K562 (cell line): ENCODE results near the gene C15orf61. TPM values are rescaled to one million over a fixed set of nuclear protein-coding genes. Genes with fewer than 3 reads are reported as not detected.

Experiments used
- ASH1L ChIP-seq: fragments of 450-650 bp; IDR thresholded peaks from 2 replicates; pipeline ENCODE4 v1.6.1; 2018; ENCODE audit warnings: borderline replicate concordance, mild to moderate bottlenecking, low read depth; ENCODE audit not compliant: partially characterized antibody
- BHLHE40 ChIP-seq: IDR thresholded peaks from 2 replicates; pipeline ENCODE4 v1.6.1; 2011; ENCODE audit warnings: low read length, improper control_type of control experiment
- CBFA2T3 ChIP-seq: fragments of 450-650 bp; IDR thresholded peaks from 2 replicates; pipeline ENCODE4 v1.6.1; 2017
- CXXC5 ChIP-seq: fragments of 250-450 bp; sonication (Bioruptor Pico); IDR thresholded peaks from 2 replicates; pipeline ENCODE4 v1.8.0; 2022; ENCODE audit warnings: inconsistent platforms, mild to moderate bottlenecking, moderate library complexity
- ERF ChIP-seq: fragments of 450-650 bp; formaldehyde crosslinking; IDR thresholded peaks from 2 replicates; pipeline ENCODE4 v1.4.0; 2020; ENCODE audit warnings: mild to moderate bottlenecking, mixed read lengths
- ETS1 ChIP-seq: conservative IDR thresholded peaks from 2 replicates; pipeline ENCODE4 v1.6.1; 2011; ENCODE audit warnings: low read depth, mild to moderate bottlenecking, low read length; ENCODE audit not compliant: control insufficient read depth
- EWSR1 ChIP-seq: fragments of 450-650 bp; IDR thresholded peaks from 2 replicates; pipeline ENCODE4 v1.6.1; 2018; ENCODE audit warnings: borderline replicate concordance, mild to moderate bottlenecking, low read depth, moderate library complexity; ENCODE audit not compliant: partially characterized antibody
- FOXO4 ChIP-seq: fragments of 450-650 bp; formaldehyde crosslinking; IDR thresholded peaks from 2 replicates; pipeline ENCODE4 v1.4.0; 2020; ENCODE audit warnings: mild to moderate bottlenecking, moderate library complexity
- LEF1 ChIP-seq: fragments of 450-650 bp; IDR thresholded peaks from 2 replicates; pipeline ENCODE4 v1.6.1; 2016; ENCODE audit warnings: mild to moderate bottlenecking
- MAFG ChIP-seq: fragments of 450-650 bp; conservative IDR thresholded peaks from 2 replicates; pipeline ENCODE4 v1.6.1; 2016; ENCODE audit warnings: missing genetic modification characterization, missing compliant biosample characterization
- MNT ChIP-seq, 2 experiments: fragments of 450-650 bp; conservative IDR thresholded peaks; 2 replicates each; pipeline ENCODE4 v1.6.1; 2017; ENCODE audit warnings: mild to moderate bottlenecking in 2 of 2, moderate library complexity in 2 of 2
- MTF1 ChIP-seq: fragments of 250-450 bp; sonication (Bioruptor Pico); IDR thresholded peaks from 2 replicates; pipeline ENCODE4 v1.9.0; 2021; ENCODE audit warnings: moderate library complexity, mild to moderate bottlenecking, inconsistent platforms, borderline replicate concordance
- TAF15 ChIP-seq: fragments of 200-400 bp; formaldehyde crosslinking; IDR thresholded peaks from 2 replicates; pipeline ENCODE4 v1.6.1; 2017; ENCODE audit warnings: mild to moderate bottlenecking, low read depth, low read length, moderate library complexity
- THAP7 ChIP-seq: fragments of 250-450 bp; sonication (Bioruptor Pico); IDR thresholded peaks from 2 replicates; pipeline ENCODE4 v1.5.0; 2021
- ZNF639 ChIP-seq, 2 experiments: fragments of 200-800 bp in 1 of 2; sonication (Bioruptor generic) in 1 of 2; sonication (generic) in 1 of 2; formaldehyde crosslinking in 1 of 2; IDR thresholded peaks in 1 of 2; conservative IDR thresholded peaks in 1 of 2; 2 replicates each; pipeline versions ENCODE4 v1.5.0 to v1.6.1; 2016 to 2020; ENCODE audit warnings: missing compliant biosample characterization in 1 of 2, missing genetic modification characterization in 1 of 2, missing genetic modification reagents in 1 of 2
- ZNF740 ChIP-seq, 3 experiments: fragments of 200-800 bp in 1 of 3; sonication (Bioruptor generic) in 1 of 3; sonication (generic) in 1 of 3; formaldehyde crosslinking in 1 of 3; IDR thresholded peaks; 2 replicates each; pipeline versions ENCODE4 v1.6.1 to v1.8.0; 2016 to 2022; ENCODE audit warnings: mild to moderate bottlenecking in 2 of 3, missing compliant biosample characterization in 2 of 3, missing genetic modification characterization in 2 of 3, missing genetic modification reagents in 1 of 3
- polyA plus RNA-seq, 8 experiments: library from polyadenylated mRNA; depleted of rRNA in 4 of 8; stranded (reverse) in 5 of 8; unstranded in 3 of 8; fragments of >200 nt; fragmentation: Nextera tagmentation in 2 of 8; fragmentation: Illumina TruSeq in 1 of 8; extraction: Ambion mirVana in 2 of 8; extraction: Trizol in 1 of 8; gene quantifications; 2 replicates each; pipeline versions ENCODE4 v1.2.1 to v1.2.3, GENCODE V29; 2011 to 2014; ENCODE audit warnings: inconsistent platforms in 1 of 8, missing spikeins in 1 of 8
- total RNA-seq, 7 experiments: library from RNA; depleted of rRNA in 6 of 7; stranded (reverse); fragments of >200 nt in 6 of 7; fragmentation: Illumina TruSeq in 2 of 7; extraction: Trizol in 2 of 7; gene quantifications; 2 replicates each; pipeline versions ENCODE4 v1.2.1 to v1.2.3, GENCODE V29; 2011 to 2021; ENCODE audit warnings: low replicate concordance in 1 of 7

The C15orf61 gene
- total and polyA plus RNA-seq, 9 of the 15 experiments (the other 6 are each of a cell fraction or from before 2014, with no cell fraction given) = 1.6 to 10.5 (median 4.3) TPM

GRCh38 chr15:67542420-67543347, 21.8 kb downstream of the C15orf61 start, which contains the start of gene MAP2K5 (continued):
- TF ChIP-seq TAF15 (no peak), CBFA2T3 (no peak), CXXC5 (CRISPR knock-in tag) (peak; percentile 96), FOXO4 (CRISPR knock-in tag) (no peak), MAFG (tag) (no peak), ZNF639 (CRISPR knock-in tag; conservative IDR thresholded peaks at IDR 0.05 in 1 of 2, IDR thresholded peaks at IDR 0.05 in 1 of 2) (peak in 1 of 2 experiments; percentile 96; a peak in 2 of 4 replicates), ETS1 (peak; percentile 75), LEF1 (no peak), MTF1 (CRISPR knock-in tag) (0 out of 2 replicates have a peak, but pooled peaks have one; percentile 20), ASH1L (no peak), ERF (CRISPR knock-in tag) (peak; percentile 22; the same call in 1 of the 2 replicates), ZNF740 (CRISPR knock-in tag; IDR thresholded peaks at IDR 0.05) (no peak), ZNF740 (tag; IDR thresholded peaks at IDR 0.05) (no peak), EWSR1 (no peak), MNT (conservative IDR thresholded peaks at IDR 0.05) (peak; percentile 64 to 87), THAP7 (peak; percentile 68; the same call in 1 of the 2 replicates), BHLHE40 (no peak)
